Spleen (tissue), 7 donors: Measurements from ENCODE around the gene MRPS25.

Source experiments
- CTCF ChIP-seq, 11 experiments: fragments of 200-600 bp in 7 of 11; fragments of 450-650 bp in 4 of 11; sonication (generic) in 4 of 11; IDR thresholded peaks in 8 of 11; conservative IDR thresholded peaks in 3 of 11; 1 replicate in 7 of 11; 2 replicates in 4 of 11; pipeline versions ENCODE4 v1.4.0 to v1.8.0; 2016 to 2021; ENCODE audit warnings: antibody characterized with exemption in 11 of 11, inconsistent platforms in 4 of 11, mild to moderate bottlenecking in 1 of 11
- POLR2A ChIP-seq, 3 donors: fragments of 450-650 bp; IDR thresholded peaks; one replicate each; pipeline ENCODE4 v1.5.1; 2017; ENCODE audit warnings: antibody characterized with exemption in 3 of 3, mild to moderate bottlenecking in 1 of 3
- POLR2AphosphoS5 ChIP-seq, 3 donors: sonication (generic); formaldehyde crosslinking; IDR thresholded peaks; one replicate each; pipeline ENCODE4 v1.5.1; 2017; ENCODE audit warnings: antibody characterized with exemption in 3 of 3
- donor health status: DM: no; HTN: no; CAD: no; lungs with moderate emphysema.
- donor health status: DM: no; HTN: no; CAD: no.
- donor health status: DM: no; HTN: no; CAD: no.

GRCh38 chr3:15110206-15110605, 45.1 kb upstream of the MRPS25 start:
- no peak for TF ChIP-seq POLR2A (IDR thresholded peaks at IDR 0.05)
- TF ChIP-seq CTCF (IDR thresholded peaks at IDR 0.05 in 8 of 11, conservative IDR thresholded peaks at IDR 0.05 in 3 of 11) = no peak
- TF ChIP-seq POLR2AphosphoS5 (IDR thresholded peaks at IDR 0.05) = no peak
